HCT116 (cell line): Measurements from ENCODE around the gene USF2.

Experiments used
- ATF3 ChIP-seq: IDR thresholded peaks from 2 replicates; pipeline ENCODE4 v1.6.1; 2012
- CTCF ChIP-seq, 3 experiments: fragments of 200-600 bp in 1 of 3; sonication (generic) in 1 of 3; IDR thresholded peaks in 2 of 3; conservative IDR thresholded peaks in 1 of 3; 2 replicates each; pipeline ENCODE4 v1.5.1; 2012 to 2017; ENCODE audit warnings: low read depth in 2 of 3, low read length in 2 of 3, antibody characterized with exemption in 1 of 3, borderline replicate concordance in 1 of 3, control low read depth in 1 of 3, mild to moderate bottlenecking in 1 of 3, mixed read lengths in 1 of 3, mixed run types in 1 of 3, moderate library complexity in 1 of 3; ENCODE audit not compliant: insufficient read depth in 1 of 3
- EGR1 ChIP-seq: IDR thresholded peaks from 2 replicates; pipeline ENCODE4 v1.6.1; 2012; ENCODE audit warnings: low read depth
- EZH2phosphoT487 ChIP-seq: fragments of 200-600 bp; IDR thresholded peaks from 2 replicates; pipeline ENCODE4 v1.6.1; 2018; ENCODE audit warnings: antibody characterized with exemption, borderline replicate concordance
- JUND ChIP-seq: IDR thresholded peaks from 2 replicates; pipeline ENCODE4 v1.6.1; 2012
- POLR2A ChIP-seq: IDR thresholded peaks from 2 replicates; pipeline ENCODE4 v1.7.0; 2011; ENCODE audit warnings: borderline replicate concordance; ENCODE audit not compliant: insufficient read depth, insufficient read length; ENCODE audit errors: extremely low read depth
- POLR2AphosphoS5 ChIP-seq: IDR thresholded peaks from 2 replicates; pipeline ENCODE4 v1.6.1; 2011; ENCODE audit warnings: mild to moderate bottlenecking, low read depth, low read length, moderate library complexity
- REST ChIP-seq: IDR thresholded peaks from 2 replicates; pipeline ENCODE4 v1.6.1; 2012; ENCODE audit warnings: low read depth
- SIN3A ChIP-seq: IDR thresholded peaks from 2 replicates; pipeline ENCODE4 v1.6.1; 2012; ENCODE audit warnings: low read depth
- TCF7L2 ChIP-seq: IDR thresholded peaks from 2 replicates; pipeline ENCODE4 v1.7.0; 2011; ENCODE audit warnings: borderline replicate concordance, inconsistent platforms; ENCODE audit not compliant: insufficient read depth, insufficient read length; ENCODE audit errors: extremely low read depth

- no peak for TF ChIP-seq CTCF (IDR thresholded peaks at IDR 0.05 in 2 of 3, conservative IDR thresholded peaks at IDR 0.05 in 1 of 3; ENCODE audit: borderline replicate concordance in 1 of 3, insufficient read depth in 1 of 3, low read depth in 2 of 3, low read length in 2 of 3)
- no peak for TF ChIP-seq EZH2phosphoT487
- no peak for TF ChIP-seq POLR2AphosphoS5
- TF ChIP-seq REST, result no peak
- no peak for TF ChIP-seq POLR2A
- no peak for TF ChIP-seq EGR1
- TF ChIP-seq SIN3A, result no peak
- TF ChIP-seq ATF3, result no peak
- no peak for TF ChIP-seq JUND
- no peak for TF ChIP-seq TCF7L2
These were observed 49.8 kb upstream of the USF2 start for GRCh38 chr19:35219008-35219407.
